ELF-1 (cell line): Measurements from ENCODE around the gene NSMF.
A peak's percentile ranks its signal among the peaks of the same experiment; 100 is the strongest.
"Not testable (repeated sequence)": the region's sequence is repeated elsewhere in the genome, so short reads cannot be mapped to it uniquely, and the experiment has no call there.

ENCODE experiments used
- DNase-seq: peaks from one replicate; pipeline ENCODE4 v3.0.0-alpha.2; 2016; ENCODE audit warnings: low read depth, low spot score

NSMF gene

GRCh38 chr9:137477778-137478612 lies 18.9 kb upstream of the NSMF start:
- DNase-seq: no peak

- no peak for DNase-seq
Observed at GRCh38 chr9:137476856-137477255, 17.7 kb upstream of the NSMF start.

- DNase-seq: no peak
Observed at GRCh38 chr9:137475666-137476065, 16.5 kb upstream of the NSMF start.

- no peak for DNase-seq
Observed at GRCh38 chr9:137474271-137474670, 15.1 kb upstream of the NSMF start.

GRCh38 chr9:137470785-137471184 lies 11.7 kb upstream of the NSMF start:
- no peak for DNase-seq

- DNase-seq: no peak
Observed at GRCh38 chr9:137467896-137468295, 8.8 kb upstream of the NSMF start.

- DNase-seq: no peak
Observed at GRCh38 chr9:137467161-137467581, 8.0 kb upstream of the NSMF start.

- not testable (repeated sequence) for DNase-seq
Observed at GRCh38 chr9:137466389-137467085, 7.4 kb upstream of the NSMF start.

- DNase-seq: no peak
Observed at GRCh38 chr9:137465720-137466388, 6.7 kb upstream of the NSMF start.

- DNase-seq: no peak
Observed at GRCh38 chr9:137465000-137465719, 6.0 kb upstream of the NSMF start.

GRCh38 chr9:137464291-137464999 lies 5.3 kb upstream of the NSMF start:
- DNase-seq: no peak

- DNase-seq: no peak
Observed at GRCh38 chr9:137463931-137464290, 4.8 kb upstream of the NSMF start.

- no peak for DNase-seq
Observed at GRCh38 chr9:137462986-137463930, 4.1 kb upstream of the NSMF start.

- DNase-seq: no peak
Observed at GRCh38 chr9:137462396-137462985, 3.4 kb upstream of the NSMF start.

- DNase-seq: peak; percentile 88
Observed at GRCh38 chr9:137461663-137462395, 2.7 kb upstream of the NSMF start.

- DNase-seq: no peak
Observed at GRCh38 chr9:137461316-137461662, 2.2 kb upstream of the NSMF start.

GRCh38 chr9:137460363-137461315 lies 1.5 kb upstream of the NSMF start:
- DNase-seq: no peak
